SU-DHL-6 (cell line): Measurements from ENCODE around the gene VAPA.

Source experiments
- H2AFZ ChIP-seq: fragments of 200-600 bp; sonication (generic); 2 replicates; pipeline ENCODE4 v1.6.1; 2014; ENCODE audit warnings: low read depth, mild to moderate bottlenecking, moderate library complexity, mixed read lengths, antibody characterized with exemption, low read length; ENCODE audit not compliant: severe bottlenecking
- H3F3A ChIP-seq: fragments of 200-600 bp; shearing (Covaris generic); 2 replicates; pipeline ENCODE4 v1.6.0; 2016; ENCODE audit warnings: antibody characterized with exemption, mild to moderate bottlenecking; ENCODE audit not compliant: insufficient read depth
- H3K27ac ChIP-seq: fragments of 200-600 bp; sonication (generic); 2 replicates; pipeline ENCODE4 v1.5.1; 2016; ENCODE audit warnings: low read depth, mild to moderate bottlenecking, low read length, moderate library complexity, mixed read lengths
- H3K27me3 ChIP-seq: fragments of 200-600 bp; sonication (generic), shearing (Covaris generic); 2 replicates; pipeline ENCODE4 v1.6.0; 2014; ENCODE audit warnings: mild to moderate bottlenecking, low read length
- H3K36me3 ChIP-seq: fragments of 200-600 bp; sonication (generic); 2 replicates; pipeline ENCODE4 v1.6.1; 2014; ENCODE audit warnings: mild to moderate bottlenecking, low read length, mixed read lengths
- H3K4me2 ChIP-seq: fragments of 300-600, 200-600 bp; shearing (Covaris generic), sonication (generic); 2 replicates; pipeline ENCODE4 v1.6.0; 2014; ENCODE audit warnings: low read length, low read depth, mild to moderate bottlenecking; ENCODE audit not compliant: poor library complexity, severe bottlenecking
- H3K4me3 ChIP-seq: fragments of 200-600 bp; sonication (generic); 2 replicates; pipeline ENCODE4 v1.5.1; 2014; ENCODE audit warnings: antibody characterized with exemption, low read length, mild to moderate bottlenecking, mixed read lengths; ENCODE audit not compliant: insufficient read depth, poor library complexity, severe bottlenecking
- H3K79me2 ChIP-seq: fragments of 200-600 bp; sonication (generic); 2 replicates; pipeline ENCODE4 v1.6.1; 2014; ENCODE audit warnings: mild to moderate bottlenecking, low read length, moderate library complexity; ENCODE audit not compliant: insufficient read depth
- H3K9ac ChIP-seq: fragments of 200-600 bp; sonication (generic); 2 replicates; pipeline ENCODE4 v1.7.0; 2014; ENCODE audit warnings: mild to moderate bottlenecking, low read length
- H3K9me2 ChIP-seq: fragments of 200-600 bp; sonication (generic); replicated peaks from 2 replicates; pipeline ENCODE4 v1.6.1; 2014; ENCODE audit warnings: low read length; ENCODE audit not compliant: insufficient read depth
- H3K9me3 ChIP-seq: fragments of 200-600 bp; sonication (generic); 2 replicates; pipeline ENCODE4 v1.6.1; 2014; ENCODE audit warnings: low read length, mixed read lengths; ENCODE audit not compliant: insufficient read depth
- H4K20me1 ChIP-seq: fragments of 200-600 bp; sonication (generic); 2 replicates; pipeline ENCODE4 v1.6.1; 2014; ENCODE audit warnings: low read depth, mild to moderate bottlenecking, antibody characterized with exemption, low read length, moderate library complexity, mixed read lengths
- EZH2phosphoT487 ChIP-seq: fragments of 200-600 bp; sonication (generic), shearing (Covaris generic); conservative IDR thresholded peaks from 2 replicates; pipeline ENCODE4 v1.6.1; 2018; ENCODE audit warnings: mild to moderate bottlenecking, antibody characterized with exemption, low read length, moderate library complexity, mixed read lengths
- TF ChIP-seq, protein P1 (sequence below): fragments of 200-600 bp; sonication (generic); IDR thresholded peaks from one replicate; pipeline ENCODE4 v1.5.1; 2017; ENCODE audit warnings: antibody characterized with exemption, mild to moderate bottlenecking, low read length, moderate library complexity; ENCODE audit not compliant: insufficient read depth, poor library complexity, severe bottlenecking

Gene VAPA

DNA sequence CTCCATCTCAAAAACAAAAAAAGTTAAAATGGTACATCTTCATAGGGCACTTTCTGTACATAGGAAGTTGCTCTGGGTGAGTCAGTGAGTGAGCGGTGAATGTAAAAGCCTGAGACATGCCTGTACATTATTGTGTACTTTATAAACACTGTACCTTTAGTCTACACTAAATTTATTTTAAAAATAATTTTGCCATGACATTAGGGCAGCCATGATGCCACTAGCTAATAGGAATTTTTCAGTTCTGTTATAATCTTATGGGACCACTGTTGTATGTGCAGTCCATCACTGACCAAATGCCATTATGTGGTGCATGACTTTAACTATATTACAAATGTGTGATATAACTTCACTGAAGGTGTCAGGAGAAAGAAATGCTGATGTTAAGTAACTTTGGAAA lies 39.1 kb upstream of the VAPA start:
- H3K4me2 ChIP-seq, result no peak overlapping the region
- H4K20me1 ChIP-seq, result no peaks in the 10 kb centered on the region
- no peak overlapping the region for H3K4me3 ChIP-seq
- H3K9me2 ChIP-seq, result no peaks in the 10 kb centered on the region
- no peaks in the 10 kb centered on the region for H3K79me2 ChIP-seq
- no peak overlapping the region for H3K9ac ChIP-seq
- no peak for TF ChIP-seq EZH2phosphoT487
- TF ChIP-seq, protein P1, sequence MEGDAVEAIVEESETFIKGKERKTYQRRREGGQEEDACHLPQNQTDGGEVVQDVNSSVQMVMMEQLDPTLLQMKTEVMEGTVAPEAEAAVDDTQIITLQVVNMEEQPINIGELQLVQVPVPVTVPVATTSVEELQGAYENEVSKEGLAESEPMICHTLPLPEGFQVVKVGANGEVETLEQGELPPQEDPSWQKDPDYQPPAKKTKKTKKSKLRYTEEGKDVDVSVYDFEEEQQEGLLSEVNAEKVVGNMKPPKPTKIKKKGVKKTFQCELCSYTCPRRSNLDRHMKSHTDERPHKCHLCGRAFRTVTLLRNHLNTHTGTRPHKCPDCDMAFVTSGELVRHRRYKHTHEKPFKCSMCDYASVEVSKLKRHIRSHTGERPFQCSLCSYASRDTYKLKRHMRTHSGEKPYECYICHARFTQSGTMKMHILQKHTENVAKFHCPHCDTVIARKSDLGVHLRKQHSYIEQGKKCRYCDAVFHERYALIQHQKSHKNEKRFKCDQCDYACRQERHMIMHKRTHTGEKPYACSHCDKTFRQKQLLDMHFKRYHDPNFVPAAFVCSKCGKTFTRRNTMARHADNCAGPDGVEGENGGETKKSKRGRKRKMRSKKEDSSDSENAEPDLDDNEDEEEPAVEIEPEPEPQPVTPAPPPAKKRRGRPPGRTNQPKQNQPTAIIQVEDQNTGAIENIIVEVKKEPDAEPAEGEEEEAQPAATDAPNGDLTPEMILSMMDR, result no peak
- H3K27me3 ChIP-seq, result no peaks in the 10 kb centered on the region
- H3F3A ChIP-seq, result no peaks in the 10 kb centered on the region
- no peaks in the 10 kb centered on the region for H3K9me3 ChIP-seq
- no peaks in the 10 kb centered on the region for H3K36me3 ChIP-seq
- no peak overlapping the region for H2AFZ ChIP-seq
- no peak overlapping the region for H3K27ac ChIP-seq

DNA sequence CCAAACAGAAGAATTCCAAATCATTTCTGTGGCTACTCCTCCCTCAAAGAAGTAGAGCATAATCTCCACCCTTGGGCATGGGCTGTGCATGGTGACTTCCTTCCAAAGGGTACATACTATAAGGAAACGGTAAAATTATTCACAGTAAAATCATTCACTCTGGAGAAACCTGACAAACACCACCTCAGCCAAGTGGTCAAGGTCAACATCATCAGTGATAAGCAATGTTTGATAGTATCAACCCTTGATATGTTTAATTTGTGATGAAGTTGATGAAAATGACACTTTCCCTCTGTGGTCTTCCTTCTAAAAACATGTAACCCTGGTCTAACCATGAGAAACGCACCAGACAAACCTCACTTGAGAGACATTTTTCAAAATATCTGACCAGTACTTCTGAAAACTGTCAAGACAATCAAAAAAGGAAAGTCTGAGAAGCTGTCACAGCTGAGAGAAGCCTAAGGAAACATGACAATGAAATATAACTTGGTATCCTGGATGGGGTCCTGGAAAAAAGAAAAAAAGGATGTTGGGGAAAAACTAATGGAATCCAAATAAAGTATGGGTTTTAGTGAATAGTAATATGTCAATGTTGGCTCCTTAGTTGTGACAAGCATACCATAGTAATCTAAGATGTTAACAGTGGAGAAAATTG lies 37.5 kb upstream of the VAPA start:
- Histone ChIP-seq H3K36me3 (no peaks in the 10 kb centered on the region), H3K27me3 (no peaks in the 10 kb centered on the region), H3F3A (no peaks in the 10 kb centered on the region), H3K27ac (no peak overlapping the region), H3K4me3 (no peak overlapping the region), H3K4me2 (no peak overlapping the region), H3K9me2 (no peaks in the 10 kb centered on the region), H3K9ac (no peak overlapping the region), H3K9me3 (no peaks in the 10 kb centered on the region), H2AFZ (no peak overlapping the region), H3K79me2 (no peaks in the 10 kb centered on the region), H4K20me1 (no peaks in the 10 kb centered on the region)
- TF ChIP-seq, protein P1, result no peak
- TF ChIP-seq EZH2phosphoT487, result no peak

DNA sequence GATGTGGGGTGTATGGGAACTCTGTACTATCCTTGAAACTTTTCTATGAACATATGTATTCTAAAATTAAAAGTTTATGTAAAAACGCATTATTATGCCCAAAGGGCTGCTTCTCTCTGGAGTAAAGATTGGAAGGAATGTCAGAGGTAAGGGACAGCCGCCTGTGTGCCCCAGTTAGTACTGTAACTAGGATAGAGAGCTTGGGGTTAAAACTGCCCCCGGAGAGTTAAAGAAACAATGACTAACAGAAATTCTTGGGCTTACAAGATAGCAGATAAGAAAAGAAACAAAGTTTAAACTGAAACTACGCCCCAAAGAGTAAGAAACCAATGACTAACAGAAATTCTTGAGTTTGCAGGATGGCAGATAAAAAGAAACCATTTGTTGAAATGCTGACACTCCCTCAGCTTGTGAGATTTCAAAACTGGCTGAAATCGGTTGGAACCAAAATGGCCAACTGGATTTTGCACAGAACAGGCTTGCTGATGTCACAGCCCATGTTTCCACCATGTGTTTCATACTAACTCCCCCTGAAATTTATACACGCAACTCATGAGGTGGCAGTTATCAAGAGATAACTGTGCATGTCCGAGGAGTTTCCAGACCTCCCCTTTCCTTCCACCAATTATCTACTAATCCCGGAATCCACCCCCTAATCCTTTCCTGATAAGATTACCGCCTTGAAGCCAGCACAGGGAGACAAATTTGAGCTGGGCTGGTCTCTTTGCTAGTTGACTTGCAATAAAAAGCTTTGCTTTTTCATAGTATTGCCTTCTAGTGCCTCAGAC lies 36.8 kb upstream of the VAPA start:
- Histone ChIP-seq H3K27ac (no peak overlapping the region), H2AFZ (no peak overlapping the region), H3K79me2 (no peaks in the 10 kb centered on the region), H3K9me3 (no peaks in the 10 kb centered on the region), H3K27me3 (no peaks in the 10 kb centered on the region), H4K20me1 (no peaks in the 10 kb centered on the region), H3K4me2 (no peak overlapping the region), H3K9ac (no peak overlapping the region), H3K4me3 (no peak overlapping the region), H3F3A (no peaks in the 10 kb centered on the region), H3K36me3 (no peaks in the 10 kb centered on the region), H3K9me2 (no peaks in the 10 kb centered on the region)
- TF ChIP-seq EZH2phosphoT487, result no peak
- TF ChIP-seq, protein P1, result no peak
